T1000 (cell line): Measurements from ENCODE around the gene UQCRQ.

Experiments used
- DNase-seq: peaks from one replicate; lab custom pipeline; 2025; ENCODE audit warnings: mixed read lengths; lab: John Stamatoyannopoulos, UW

Gene UQCRQ

DNA sequence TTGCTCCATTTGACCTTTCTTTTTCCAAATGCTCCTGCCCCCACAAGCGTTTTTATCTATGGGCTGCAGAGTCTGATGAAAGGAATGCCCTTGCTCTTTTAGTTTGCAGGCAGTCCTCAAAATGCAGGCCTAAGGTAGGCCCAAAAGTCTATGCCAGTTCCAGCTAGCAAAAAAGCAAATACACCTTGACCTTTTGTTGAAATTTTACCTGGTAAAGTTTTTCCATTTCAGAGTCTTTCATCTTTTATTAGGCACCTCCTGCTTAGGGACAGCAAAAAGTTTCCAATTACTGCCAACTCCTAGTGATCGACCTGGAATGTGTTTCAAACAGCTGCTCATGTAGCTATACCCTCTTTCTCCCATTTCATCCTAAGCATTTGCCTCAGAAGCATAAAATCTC is 4.4 kb downstream of the UQCRQ start:
- DNase-seq = no peak

DNA sequence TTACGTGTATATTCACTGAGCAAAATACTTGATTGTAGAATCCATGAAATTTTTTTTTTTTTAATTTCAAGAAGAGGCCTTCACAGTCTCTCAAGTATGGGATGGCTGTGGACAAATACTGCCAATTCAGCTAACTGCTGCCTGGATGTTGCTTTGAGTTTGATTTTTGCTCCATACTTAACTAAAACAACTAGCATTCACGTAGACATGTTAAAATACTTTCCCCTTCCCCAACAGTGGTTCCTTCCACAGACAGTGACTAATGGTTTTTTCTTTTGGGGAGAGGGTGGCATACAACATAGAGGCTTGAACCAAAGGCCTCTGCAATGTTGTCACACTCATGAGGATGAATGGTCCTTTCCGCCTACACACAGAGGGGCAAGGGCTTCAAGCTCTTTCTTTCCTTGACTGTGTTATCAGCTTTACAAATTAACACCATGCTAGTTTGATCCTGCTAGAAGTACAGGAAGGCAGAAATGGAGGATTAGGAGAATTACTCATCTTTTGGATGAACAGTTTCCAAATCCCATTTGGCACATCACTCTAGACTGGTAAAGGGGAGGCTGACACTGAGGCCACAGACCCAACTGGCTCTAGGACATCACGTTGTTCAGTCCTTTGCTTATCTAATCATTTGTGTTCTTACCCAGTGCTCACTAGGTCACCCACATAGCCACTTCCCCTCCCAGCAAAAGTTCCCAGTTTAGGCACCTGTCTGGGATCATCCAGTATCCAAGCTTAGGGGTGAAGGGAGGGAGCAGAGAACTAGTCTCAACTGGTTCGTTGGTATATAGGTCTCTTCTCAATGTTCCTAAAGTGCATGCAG is 5.2 kb downstream of the UQCRQ start:
- no peak for DNase-seq

DNA sequence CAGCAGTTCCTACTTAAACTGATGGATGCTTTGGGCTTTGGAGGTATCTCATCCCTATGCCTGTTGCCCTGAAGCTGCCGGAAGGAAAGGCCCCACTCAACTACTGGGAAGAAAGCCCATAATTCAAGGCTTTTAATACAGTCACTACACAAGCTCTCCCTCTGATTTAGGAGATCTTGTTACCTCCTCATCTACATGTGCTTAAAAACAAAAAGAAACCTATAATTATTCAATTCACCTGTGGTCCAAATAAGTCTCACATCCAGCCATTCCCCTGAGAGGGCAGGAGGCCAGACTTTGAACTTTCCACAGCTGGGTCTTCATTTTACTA is 6.3 kb downstream of the UQCRQ start:
- DNase-seq = no peak

DNA sequence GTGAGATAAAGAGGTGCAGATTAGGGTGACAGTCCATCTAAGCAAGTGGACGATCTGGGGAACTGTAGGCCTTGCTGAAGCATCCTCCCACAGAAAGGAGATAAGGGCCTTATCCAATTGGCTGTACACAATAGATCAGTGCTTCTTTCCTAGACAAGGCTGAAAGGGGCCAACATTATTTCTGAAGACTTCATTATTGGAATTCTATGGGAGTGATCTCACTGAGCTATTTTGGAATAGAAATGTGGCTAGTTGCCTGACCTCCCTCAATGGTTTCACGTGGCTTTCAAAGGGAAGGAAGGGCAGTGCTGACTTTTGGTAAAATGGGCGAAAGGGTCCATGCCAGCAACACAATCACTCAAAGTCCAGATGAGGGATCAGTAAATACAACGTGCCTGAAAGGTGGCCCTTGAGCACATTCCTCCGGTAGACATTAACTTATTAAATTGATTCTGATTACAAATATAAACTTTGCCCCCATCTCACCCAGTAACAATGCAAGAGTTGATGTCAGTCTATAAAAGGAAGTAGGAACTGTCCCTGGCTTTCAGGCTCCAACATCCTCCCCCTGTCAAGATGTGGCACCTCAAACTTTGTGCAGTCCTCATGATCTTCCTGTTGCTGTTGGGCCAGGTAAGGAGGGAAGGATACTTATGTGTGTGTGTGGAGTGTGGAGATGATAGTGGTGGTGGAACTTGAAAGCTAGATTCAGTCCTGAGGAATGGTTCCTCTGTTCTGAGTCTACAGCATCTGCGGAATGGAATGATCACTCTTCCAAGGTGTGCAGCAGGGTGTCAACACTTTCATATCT is 6.9 kb downstream of the UQCRQ start, which contains the start of gene LEAP2:
TSS of gene LEAP2 (plus strand) at position 550 of the 811 bp plus-strand sequence. CDS start at position 577, 27 bp downstream.
- no peak for DNase-seq

DNA sequence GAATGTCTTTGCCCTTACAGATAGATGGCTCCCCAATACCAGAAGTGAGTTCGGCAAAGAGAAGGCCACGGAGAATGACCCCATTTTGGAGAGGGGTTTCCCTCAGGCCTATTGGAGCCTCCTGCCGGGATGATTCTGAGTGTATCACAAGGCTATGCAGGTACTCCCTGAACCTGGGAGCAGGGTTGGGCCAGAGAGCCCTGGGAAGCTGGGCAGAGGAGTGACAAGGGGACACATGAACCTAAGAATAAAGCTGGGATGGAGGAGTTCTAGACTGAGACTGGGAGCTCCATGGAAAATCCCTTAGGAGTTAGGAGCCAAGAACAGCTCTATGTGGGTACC is 7.5 kb downstream of the UQCRQ start:
- no peak for DNase-seq

DNA sequence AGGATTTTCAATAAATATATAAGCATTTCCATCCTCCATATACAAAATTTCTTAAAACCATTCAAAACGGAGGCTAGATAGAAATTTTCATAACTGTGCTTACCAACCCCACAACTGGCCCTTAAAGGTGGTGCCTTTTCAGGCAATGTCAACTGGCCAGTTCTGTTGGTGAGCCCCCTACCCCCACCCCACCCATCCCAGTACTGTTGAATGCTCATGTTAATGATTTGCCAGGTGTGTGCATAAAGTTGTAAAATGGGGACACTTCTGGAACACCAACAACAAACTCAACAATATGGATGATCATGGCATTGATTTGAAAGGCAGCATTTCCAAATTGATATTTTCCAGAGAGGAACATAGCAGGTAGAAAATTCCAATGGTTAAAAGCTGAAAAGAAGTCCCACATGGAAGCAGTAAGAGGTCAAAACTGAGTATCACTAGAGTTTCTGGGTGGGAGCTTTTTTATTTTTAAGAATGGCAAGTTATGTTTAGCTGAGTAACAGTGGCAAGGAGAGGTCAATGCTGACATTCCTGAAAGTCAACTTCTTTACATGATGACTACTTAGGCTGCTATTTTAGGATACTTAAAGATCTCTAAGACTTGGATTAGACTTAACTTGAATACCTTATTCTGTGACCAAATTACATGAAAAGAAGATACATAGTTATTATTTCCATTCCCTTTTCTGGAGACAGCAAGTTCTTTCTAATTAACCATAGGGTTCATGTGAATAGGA is 9.7 kb downstream of the UQCRQ start:
- DNase-seq = no peak

DNA sequence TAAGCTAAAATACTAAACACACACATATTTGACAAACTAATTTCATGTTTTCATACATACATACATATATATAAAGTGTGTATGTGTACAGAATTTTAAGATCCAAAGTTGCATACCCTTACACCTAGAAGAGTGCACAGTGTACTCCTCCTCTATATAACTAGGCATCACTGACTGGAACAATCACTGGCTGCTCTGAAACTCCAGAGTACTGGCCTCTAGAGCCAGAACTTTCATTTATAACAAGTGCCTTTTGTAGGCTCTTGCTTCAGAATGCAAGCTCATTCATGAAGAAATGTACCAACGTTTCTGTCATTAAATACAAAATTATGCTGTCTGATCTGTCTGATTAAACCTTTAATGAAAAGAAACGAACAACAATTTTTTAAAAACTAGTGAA is 11.0 kb downstream of the UQCRQ start:
- DNase-seq = no peak

DNA sequence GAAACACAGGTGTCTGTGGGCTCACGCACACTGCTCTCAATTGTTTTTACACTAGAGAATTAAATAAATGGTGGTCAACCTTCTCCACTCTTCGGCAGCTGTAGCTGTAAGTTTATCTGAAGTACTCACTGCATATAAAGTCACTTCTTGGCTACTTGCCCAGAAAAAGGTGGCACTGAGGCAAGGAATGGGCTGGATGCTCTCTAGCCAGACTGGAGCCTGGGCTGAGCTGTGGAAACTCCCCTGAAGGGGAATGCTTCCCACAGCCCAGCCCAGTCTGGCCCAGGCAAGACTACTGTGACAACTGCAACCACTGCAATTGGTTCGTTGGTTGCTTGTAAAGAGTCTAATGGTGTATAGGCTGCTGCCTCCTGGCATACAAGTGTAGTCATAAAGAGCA is 11.5 kb downstream of the UQCRQ start:
- DNase-seq = no peak

DNA sequence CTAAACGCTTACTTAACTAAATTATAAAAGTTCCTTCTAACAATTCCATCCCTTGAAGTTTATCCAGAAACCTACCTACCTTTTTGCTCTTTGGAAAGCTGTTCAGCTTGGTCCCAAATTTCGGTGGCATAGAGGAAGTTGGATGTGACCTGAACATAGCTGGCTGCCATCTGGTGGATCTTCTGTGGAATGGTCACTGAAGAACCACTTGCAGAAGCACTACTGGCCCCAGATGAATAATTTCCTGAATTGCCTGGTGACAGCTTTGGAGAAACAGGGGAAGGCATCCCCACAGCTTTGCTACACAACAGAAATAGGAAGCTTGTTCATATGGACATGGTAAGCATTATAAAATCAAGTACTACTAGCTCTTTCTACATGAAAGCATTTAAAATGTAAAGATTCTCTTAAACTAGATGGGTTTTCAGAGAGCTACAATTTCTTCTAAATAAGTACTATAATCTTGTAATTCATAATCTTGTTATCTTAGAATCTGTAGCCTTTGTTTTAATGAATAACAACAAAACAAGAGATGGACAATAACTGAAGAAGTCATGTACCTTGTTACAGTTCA is 16.9 kb downstream of the UQCRQ start:
- DNase-seq = no peak

DNA sequence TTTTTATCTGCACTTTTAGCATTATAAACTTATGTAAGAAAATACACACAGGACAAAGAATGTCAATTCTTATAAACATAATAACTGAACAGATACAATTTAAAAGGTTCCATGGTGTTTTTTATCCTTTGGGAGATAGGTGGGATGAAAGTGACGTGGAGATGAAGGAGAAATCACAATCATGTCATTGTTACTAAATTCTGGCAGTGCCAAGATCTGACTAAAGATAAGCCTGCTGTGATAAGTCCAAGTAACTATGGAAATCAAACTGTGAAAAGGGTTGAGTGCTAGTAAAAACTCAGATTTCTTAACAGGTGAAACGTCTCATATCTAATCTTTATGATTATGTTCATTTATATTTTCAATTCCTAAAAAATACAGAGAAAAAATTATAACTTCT is 18.1 kb downstream of the UQCRQ start:
- no peak for DNase-seq

DNA sequence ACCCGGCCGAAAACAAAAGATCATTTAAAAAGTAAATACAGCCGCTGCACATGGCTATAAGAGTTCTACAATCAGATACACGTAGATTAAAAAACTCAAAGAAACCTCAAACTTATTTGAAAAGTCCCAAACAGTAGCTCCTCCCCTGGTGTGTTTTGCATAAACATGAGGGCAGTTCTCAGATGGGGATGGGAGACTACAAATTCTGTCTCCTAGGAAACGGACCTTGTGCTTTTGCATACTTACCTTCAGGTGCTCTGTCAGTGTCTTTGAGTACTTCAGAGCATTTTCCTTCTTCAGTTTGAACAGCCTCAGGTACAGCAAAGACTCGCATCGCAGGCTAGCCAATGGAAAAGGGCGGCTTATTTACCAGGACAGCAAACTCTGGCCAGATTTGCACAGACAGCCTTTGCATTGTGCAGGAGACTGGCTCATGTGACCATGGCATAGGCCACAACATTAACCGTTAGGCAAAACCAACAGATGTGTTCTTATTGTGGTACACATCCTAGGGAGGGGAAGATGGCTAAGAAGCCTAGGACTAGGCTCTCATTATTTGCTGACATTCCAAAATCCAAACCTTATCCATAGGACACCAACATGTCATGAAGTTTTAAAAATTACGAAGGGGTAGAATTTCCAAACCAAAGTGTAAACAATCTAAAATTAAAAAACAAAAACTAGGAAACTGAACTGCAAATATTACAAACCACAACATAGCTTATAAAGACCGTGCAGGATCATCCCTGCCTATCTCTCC is 19.8 kb downstream of the UQCRQ start:
- no peak for DNase-seq

DNA sequence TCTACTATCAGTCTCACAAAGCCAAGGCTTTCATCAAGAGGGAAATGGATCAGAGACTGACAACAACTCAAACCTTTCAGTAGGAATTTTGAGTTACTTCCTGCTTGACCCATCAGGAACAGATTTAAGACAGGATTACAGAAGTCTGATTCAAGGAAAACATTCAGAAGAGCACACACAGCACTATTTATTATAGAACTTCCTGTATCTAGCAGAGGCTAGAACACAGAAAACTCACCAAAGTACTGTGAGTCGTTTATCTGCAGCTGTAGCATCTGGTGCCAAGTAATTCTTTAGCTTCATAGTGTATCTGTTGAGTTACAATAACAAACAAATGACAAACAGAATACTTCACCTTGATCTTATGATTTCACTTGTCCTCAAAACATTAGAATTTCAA is 20.8 kb downstream of the UQCRQ start:
- DNase-seq = no peak

DNA sequence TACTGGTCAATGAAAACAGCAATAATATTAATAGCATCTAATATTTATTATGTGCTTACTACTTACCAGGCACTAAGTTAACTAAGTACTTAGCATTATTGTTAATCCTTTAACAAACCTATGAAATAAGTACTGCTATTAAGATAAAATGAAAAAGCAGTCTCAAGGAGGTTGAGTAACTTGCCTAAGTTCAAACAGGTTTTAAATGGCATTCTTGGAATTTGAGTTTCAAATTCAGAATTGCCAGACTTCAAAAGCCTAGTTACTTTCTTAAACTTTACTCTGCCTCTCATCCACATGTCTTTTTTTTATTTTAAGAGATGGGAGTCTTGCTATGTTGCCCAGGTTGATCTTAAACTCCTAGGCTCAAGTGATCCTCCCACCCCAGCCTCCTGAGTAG is 23.1 kb downstream of the UQCRQ start:
- no peak for DNase-seq

DNA sequence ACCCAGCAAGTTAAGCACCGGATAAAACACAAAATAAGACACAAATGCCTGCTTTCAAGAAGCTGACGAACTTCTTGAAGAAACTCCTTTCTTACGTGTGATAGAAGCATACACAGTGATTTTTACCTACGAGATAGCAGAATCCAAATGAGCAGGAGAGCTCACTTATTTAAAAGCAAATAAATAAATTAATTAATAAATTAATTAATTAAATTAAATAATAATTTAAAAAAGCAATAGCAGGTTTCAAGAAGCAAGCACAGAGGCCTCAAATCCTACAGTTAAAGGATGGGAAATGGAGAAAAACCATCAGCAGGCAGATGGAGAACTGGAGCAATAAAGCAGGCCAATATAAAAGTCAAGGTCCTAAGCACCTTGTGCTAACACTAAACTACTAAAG is 24.4 kb downstream of the UQCRQ start:
- no peak for DNase-seq

DNA sequence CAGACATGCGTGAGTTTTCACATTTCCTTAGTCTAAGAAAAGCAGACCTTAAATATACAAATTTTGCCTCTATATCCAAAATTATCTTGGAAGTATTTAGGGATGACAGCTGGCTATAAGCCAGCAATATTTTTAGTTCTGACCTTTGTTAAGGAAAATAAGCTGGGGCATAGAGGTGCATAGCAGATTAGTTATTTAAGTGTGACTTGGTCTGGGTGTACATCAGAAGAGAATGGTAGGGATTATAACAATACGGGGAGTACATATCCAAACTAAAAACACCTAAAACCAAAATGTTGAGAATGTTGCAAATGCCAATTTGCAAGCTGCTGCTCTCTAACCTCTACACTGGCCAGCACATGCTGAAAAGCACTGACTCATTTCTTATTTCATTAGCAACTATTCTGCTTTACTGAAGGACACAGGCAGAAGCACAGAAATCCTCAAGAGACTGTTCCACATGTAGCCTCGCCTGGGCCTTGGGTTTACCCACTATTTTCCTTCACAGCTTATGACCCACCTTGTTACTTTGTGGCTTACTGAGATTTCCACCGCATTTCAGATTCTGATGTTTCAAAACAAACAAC is 29.4 kb downstream of the UQCRQ start:
- DNase-seq = no peak

DNA sequence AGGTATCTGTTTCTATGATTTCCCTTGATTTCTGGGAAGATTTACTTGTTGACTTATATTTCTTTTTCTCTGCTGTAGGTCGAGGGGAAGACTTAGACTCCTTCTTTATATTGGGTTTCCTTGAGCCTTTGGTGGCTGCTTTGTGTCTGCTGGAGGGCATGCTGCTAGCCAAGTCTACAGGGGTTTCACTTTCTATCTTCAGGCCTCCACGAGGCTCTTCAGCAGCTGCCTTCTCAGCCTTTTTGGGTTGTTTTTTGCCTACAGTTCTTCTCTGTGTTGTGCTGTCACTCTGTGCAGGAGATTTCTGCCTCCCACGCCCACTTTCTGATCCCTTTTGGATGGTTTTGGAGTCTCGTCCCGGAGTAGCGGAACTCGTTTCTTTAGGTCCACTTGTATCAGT is 30.2 kb downstream of the UQCRQ start:
- DNase-seq = no peak

DNA sequence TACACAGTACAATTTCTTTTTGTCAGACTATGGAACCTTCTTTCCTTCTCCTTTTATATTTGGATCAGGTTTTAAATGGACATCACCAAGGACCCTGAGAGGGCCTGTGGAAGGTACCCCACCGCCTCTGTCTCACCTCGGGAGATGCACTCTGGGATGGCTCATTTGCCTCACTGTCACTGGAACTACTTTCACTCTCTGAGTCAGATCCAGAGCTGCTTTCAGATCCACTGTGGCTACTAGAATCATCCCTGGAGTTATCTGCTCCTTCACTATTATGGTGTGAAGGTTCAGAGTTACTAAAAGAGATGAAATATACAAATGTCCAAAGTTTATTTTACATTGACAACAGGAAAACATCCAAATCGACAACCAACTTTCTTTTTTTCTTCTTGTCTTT is 31.7 kb downstream of the UQCRQ start:
- DNase-seq = no peak

DNA sequence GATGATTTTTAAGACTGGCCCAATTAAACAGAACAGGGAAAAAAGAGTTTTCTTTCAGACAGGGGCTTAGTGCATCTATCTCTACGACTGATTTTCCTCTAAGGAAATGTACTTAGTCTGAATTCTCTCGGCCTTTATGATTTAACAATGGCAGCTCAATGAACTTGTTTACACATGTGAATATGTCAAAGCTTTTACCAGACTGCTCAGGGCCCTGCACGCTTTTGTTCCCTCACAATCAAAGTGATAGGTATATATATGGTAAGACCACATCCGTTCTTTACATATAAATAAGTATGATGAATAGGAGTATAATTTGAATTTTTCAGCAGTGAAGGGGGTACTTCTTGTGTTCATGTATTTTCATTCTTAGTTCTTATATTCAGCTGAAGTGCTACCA is 34.6 kb downstream of the UQCRQ start:
- DNase-seq = no peak

DNA sequence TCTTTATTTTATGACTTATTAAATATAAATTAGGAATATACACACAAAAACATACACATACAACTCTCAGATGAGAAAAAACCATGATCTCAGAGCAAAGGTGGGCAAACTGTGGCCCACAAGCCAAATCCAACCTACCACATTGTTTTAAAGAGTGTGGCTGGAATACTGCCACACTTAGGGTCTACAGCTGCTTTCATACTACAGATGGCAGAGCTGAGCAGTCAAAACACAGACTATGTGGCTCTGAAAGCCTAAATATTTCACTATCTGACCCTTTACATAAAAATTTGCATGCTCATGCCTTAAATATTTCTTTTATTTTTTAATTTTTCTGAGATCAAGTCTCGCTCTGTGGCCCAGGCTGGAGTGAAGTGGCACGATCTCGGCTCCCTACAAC is 35.3 kb downstream of the UQCRQ start:
- DNase-seq = no peak

DNA sequence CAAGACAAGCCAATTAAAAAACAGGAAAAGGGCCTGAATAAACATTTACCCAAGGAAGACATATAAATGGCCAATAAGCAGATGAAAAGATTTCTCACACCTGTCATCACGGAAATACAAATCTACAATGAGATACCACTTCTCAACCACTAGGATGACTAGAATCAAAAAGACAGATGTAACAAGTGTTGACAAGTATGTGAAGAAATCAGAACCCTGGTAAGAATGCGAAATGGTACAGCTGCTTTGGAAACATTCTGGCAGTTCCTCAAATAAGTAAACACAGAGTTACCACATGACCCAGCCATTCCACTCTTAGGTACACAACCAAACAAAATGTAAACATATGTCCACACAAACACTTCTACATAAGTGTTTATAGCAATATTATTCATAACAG is 39.5 kb downstream of the UQCRQ start:
- DNase-seq = no peak

DNA sequence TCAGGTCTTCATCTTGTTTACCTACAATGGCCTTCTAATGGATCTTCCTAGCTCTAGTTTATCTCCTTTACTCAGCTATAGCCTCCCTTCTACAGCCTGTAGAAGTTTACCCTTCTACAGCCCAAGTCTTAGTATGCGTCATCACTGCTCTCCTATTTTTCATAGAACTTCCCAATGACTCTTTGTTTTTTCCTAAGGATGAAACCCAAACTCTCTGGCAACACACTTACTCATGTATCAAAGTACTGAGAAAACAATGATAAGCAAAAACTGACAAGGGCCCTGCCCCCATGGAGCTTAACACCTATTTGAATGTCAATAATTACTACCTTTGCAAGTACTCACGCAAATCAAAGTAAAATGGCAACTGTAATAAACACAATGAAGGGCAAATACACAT is 40.7 kb downstream of the UQCRQ start:
- no peak for DNase-seq
